ENCODE measurements around the gene SPECC1L.

SPECC1L gene

DNA sequence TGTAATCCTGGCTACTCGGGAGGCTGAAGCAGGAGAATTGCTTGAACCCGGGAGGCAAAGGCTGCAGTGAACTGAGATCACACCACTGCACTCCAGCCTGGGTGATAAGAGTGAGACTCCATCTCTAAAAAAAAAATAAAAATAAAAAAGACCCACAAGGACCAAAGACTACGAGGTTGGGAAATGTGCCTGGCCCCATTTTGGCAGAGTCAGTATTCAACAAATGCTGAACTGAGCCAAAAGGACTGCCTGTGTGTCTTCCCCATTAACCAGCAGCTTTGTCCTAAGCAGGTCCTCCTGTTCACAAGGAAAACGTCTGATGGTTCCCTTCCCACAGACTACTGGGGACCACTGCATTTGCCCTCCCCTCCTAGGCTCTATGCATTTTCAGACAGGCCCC, 184.4 kb downstream of the SPECC1L start:
- no peak for DNase-seq

DNA sequence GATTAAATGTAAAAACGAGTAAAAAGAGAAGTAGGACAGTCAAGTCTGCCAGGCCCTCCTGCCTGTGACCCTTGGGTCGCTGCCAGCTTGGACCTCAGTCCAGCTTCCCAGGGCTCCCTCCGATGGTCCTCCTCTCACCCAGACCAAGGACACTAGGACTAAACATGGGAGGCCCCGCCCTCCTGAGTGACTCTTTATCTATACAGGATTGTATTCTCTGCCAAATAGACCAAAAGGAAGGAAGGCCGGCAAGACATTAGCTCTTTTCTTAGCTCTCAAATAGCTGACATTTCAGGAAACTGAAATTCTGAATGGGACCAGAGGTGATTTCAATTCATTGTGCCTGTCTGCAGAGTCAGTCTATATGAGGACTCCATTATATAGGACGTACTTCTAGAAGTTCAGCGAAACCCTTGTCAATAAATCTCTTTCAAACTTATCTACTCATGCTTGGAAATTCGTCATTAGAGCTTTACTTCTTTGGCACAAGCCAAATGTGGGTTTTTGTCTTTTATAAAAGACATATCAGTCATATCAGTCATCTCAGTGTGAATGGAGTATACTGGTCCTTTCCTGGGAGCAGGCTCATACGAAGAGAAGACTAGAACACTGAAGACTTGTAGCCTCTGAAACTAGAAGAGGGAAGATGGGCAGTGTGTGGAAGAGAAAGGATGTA, 185.3 kb downstream of the SPECC1L start:
- DNase-seq = no peak

DNA sequence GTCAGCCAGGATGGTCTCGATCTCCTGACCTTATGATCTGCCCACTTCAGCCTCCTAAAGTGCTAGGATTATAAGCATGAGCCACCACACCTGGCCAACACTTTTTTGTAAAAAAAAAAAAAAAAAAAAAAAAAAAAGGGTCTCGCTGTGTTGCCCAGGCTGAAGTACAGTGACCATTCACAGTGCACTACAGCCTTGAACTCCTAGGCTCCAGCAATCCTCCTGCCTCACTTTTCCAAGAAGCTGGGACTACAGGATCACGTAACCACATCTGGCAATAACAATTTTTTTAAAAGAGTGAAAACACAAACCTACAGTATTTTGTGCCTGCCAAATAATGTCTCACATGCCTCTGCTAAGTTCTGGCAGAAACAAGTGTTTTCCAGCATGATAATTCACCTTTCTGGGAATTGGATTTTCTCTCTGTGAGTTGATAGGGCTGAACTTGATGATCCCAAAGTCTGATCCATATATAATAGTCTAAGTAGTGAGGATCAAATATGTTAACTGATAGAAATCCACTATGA, 187.3 kb downstream of the SPECC1L start:
- no peak for DNase-seq

DNA sequence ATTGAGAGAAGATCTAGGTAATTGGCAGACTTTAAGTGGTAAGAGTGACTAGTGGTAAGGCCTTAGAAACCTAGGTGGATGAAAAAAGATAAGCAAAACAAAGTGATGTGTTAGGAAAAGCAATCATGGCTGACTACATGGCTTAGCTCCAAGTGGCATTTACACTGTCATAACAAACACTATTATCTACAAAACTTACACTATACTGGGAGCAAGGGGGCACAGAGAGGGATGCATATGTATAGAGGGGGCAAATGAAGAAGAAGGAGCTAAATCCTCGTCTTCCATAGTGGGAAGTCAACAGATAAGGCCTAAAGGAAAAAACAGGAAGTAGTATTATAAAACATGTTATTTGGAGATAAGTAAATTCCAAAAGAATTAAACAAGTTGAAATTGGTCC, 189.3 kb downstream of the SPECC1L start:
- no peak for DNase-seq

DNA sequence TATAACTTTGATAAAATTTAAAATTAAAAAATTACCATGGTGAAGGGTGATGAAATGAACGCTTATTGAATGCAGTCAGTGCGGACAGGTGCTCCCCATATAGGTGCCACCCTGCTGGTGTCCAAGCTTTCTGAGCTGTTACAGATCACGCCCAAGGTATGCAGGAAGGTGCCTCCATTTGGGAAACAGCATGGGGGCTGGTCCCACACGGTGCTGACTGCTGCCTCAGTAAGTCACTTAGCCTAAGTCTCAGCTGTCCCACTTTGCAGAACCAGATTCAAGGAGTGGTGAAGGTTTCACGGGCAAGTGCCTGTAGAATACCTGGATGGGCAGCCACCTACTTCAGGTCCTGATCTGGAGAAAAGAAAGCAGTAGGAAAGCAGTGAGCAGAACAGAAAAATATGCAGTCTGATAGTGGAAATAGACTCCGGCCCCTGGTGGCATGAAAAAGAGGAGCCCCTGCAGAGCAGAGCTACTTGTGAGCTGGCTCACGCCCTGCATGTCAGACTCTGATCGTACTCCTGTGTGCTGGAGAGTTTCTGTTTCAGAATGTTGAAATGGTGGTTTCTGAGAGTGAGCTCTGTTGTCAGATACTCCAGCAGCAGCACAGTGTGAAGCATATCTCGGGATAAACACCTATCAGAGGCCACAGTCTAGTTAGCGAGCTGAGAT, 189.9 kb downstream of the SPECC1L start:
- no peak for DNase-seq

DNA sequence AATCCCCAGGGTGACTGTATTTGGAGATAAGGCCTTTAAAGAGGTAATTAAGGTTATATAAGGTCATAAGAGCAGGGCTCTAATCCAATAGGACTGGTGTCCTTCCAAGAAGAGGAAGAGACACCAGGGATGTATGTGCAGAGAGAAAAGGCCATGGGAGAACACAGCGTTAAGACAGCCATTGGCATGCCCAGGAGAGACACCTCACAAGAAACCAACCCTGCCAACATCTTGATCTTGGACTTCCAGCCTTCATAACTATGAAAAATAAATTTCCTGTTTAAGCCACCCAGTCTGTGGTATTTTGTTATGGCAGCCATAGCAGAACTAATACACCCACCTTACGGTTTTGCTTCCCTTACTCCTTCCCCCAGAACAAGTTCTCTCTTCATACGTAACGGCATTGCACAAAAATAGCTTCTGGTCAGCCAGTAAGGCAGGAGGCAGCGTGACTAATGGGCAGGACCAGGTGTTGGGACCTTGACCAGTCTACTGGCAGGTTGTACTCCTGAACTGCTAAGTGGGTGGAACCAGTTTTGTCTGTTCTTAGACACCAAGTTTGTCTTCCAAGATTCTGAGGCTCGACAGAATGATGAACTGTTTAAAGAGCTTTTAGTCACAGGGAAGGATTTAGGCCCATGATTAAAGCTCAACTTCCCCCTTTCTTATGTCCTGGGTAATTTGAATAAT, 192.6 kb downstream of the SPECC1L start:
- no peak for DNase-seq

DNA sequence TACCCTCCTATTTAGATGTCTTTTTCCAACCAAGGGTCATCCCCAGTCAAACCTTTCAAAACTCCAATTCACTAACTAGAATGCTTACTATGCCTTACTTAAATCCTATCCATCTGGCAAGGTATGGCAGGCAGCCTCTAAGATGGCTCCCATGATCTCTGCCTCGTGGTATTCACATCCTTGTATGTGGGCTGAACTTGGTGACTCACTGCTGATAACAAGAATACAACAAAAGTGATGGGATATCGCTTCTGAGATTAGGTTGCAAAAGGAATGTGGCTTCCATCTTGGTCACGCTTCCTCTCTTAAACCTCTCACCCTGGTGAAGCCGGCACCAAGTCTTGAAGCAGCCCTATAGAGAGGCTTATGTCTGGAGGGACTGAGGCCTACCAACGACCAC, 194.9 kb downstream of the SPECC1L start:
- DNase-seq = no peak

DNA sequence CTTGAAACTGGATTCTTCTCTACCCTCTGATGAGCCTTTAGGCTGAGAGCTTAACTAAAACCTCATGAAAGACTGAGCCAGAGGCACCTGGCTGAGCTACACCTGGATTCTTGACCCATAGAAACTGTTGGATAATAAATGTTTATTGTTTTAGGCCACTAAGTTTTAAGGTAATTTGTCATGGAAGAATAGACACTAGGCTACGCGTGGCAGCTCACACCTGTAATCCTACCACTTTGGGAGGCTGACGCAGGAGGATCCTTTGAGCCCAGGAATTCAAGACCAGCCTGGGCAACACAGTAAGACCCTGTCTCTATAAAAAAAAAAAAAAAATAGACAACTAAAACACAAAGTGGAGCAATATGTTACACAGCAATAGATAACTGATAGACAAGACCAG, 195.3 kb downstream of the SPECC1L start:
- no peak for DNase-seq

DNA sequence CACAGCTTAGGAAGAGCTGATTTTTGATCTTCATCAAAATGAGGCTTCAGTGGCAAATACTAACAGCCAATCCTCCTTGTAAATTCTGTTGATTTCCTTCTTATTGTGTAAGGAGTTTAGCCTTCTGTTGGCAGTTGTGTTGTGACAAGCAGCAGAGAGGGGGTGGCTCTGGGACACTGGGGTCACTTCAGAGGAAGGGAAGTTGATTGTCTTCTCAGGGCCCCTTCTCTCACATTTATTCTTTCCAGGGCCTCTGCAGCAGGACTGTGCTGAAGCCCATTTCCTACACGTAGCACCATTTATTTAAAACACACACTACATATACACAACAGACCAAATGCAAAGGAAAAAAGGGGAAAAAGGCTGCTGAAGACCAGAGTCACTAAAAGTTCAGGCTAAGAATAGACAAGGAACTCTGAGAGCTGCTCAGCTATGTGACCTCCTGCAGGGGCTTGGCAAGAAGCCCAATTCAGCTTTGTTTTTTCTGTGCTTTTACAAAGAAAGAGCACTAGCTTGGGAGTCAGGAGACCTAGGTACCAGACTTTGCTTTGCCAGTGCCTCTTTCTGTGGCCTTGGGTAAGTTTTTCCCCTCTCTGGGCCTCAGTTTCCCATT, 196.2 kb downstream of the SPECC1L start:
- no peak for DNase-seq

DNA sequence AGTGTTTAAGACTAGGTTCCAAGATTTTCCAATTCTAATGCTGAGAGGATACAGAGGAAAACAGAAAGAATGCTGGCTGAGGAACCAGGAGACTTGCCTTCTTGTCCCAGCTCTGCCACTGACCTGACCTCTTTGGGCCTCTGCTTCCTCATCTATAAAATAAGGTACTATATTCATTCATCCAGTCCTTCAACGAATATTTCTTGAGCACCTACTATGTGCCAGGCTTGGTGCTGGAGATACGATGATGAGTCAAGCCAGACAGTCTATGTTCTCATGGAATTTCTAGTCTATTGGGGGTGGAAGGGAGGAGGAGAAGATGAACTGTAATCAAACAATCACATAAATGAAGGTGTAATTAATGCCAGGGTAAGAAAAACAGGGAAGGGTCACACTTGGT, 196.7 kb downstream of the SPECC1L start:
- no peak for DNase-seq

All from DMS 273 treated with DMSO at 0.1 percent for 48 hours (cell line).